GM12878 (cell line): ENCODE data around the gene PHLDB3. TPM values are rescaled to one million over a fixed set of nuclear protein-coding genes. Genes with fewer than 3 reads are reported as not detected.
A peak's percentile ranks its signal among the peaks of the same experiment; 100 is the strongest.

Experiments
- ATAC-seq: fragments of 200-7000 bp; cut with Tn5 transposase; 3 replicates; pipeline ENCODE4 v1.9.1; 2020; ENCODE audit warnings: mild to moderate bottlenecking, moderate library complexity
- BruUV-seq: library from RNA; stranded (reverse); fragments of 400-500 nt; replicated peaks from 2 replicates; lab custom pipeline; 2021; lab: Mats Ljungman, UMichigan
- CTCF ChIA-PET: fragments of 300-600 bp; sonication (Branson Sonifier 250); formaldehyde crosslinking; extraction: SDS; loops from one replicate; lab custom pipeline; 2021; ENCODE audit warnings: inconsistent platforms; lab: Yijun Ruan, JAX
- POLR2A ChIA-PET: fragments of 350-600 bp; formaldehyde crosslinking; extraction: SDS; loops from one replicate; lab custom pipeline; 2021; ENCODE audit warnings: inconsistent platforms; lab: Charles Lee
- RAD21 ChIA-PET: fragments of 300-600 bp; sonication (Branson Sonifier 250); formaldehyde crosslinking; loops from one replicate; lab custom pipeline; 2023; ENCODE audit warnings: antibody characterized with exemption; ENCODE audit not compliant: unreplicated experiment; lab: Charles Lee
- SMC1A ChIA-PET: fragments of 300-600 bp; sonication (Branson Sonifier 250); formaldehyde crosslinking; loops from one replicate; lab custom pipeline; 2023; ENCODE audit not compliant: unreplicated experiment, uncharacterized antibody; lab: Charles Lee
- DNase-seq: peaks from one replicate; pipeline ENCODE4 v3.0.0-alpha.2; 2011; ENCODE audit warnings: low read depth, low spot score
- FAIRE-seq: peaks from 3 replicates; lab custom pipeline; 2011; peaks lifted over from hg19 to GRCh38; lab: Jason Lieb, UNC
- H2AFZ ChIP-seq: 2 replicates; pipeline ENCODE4 v1.6.0; 2011; ENCODE audit warnings: low read depth, low read length, control low read depth; ENCODE audit not compliant: control insufficient read depth
- H3K27ac ChIP-seq: 2 replicates; pipeline ENCODE4 v1.5.1; 2011; ENCODE audit warnings: control low read depth; ENCODE audit not compliant: control insufficient read depth, insufficient read depth
- H3K27me3 ChIP-seq, 2 experiments: replicated peaks in 1 of 2; 2 replicates each; pipeline versions ENCODE4 v1.6.0 to v1.6.1; 2011; ENCODE audit warnings: low read length in 1 of 2; ENCODE audit not compliant: control insufficient read depth in 2 of 2, insufficient read depth in 2 of 2
- H3K36me3 ChIP-seq, 2 experiments: 2 replicates each; pipeline ENCODE4 v1.5.1; 2011; ENCODE audit warnings: low read length in 1 of 2; ENCODE audit not compliant: control insufficient read depth in 2 of 2, insufficient read depth in 2 of 2
- H3K4me1 ChIP-seq: 2 replicates; pipeline ENCODE4 v1.6.1; 2011; ENCODE audit warnings: mild to moderate bottlenecking, low read length, moderate library complexity, mixed read lengths; ENCODE audit not compliant: control insufficient read depth, insufficient read depth
- H3K4me2 ChIP-seq: 2 replicates; pipeline ENCODE4 v1.6.0; 2011; ENCODE audit warnings: control low read depth; ENCODE audit not compliant: control insufficient read depth, insufficient read depth
- H3K4me3 ChIP-seq: fragments of 200-600 bp; sonication (generic); 2 replicates; pipeline ENCODE4 v1.5.1; 2016
- H3K79me2 ChIP-seq: 2 replicates; pipeline ENCODE4 v1.6.0; 2011; ENCODE audit warnings: low read length; ENCODE audit not compliant: control insufficient read depth, insufficient read depth
- H3K9ac ChIP-seq: 2 replicates; pipeline ENCODE4 v1.8.0; 2011; ENCODE audit warnings: low read length, control low read depth, mixed read lengths; ENCODE audit not compliant: control insufficient read depth, insufficient read depth
- H3K9me3 ChIP-seq: replicated peaks from 3 replicates; pipeline ENCODE4 v1.5.1; 2011; ENCODE audit warnings: mild to moderate bottlenecking, low read length; ENCODE audit not compliant: control insufficient read depth, insufficient read depth
- H4K20me1 ChIP-seq: 2 replicates; pipeline ENCODE4 v1.6.0; 2011; ENCODE audit not compliant: control insufficient read depth, insufficient read depth
- CEBPB ChIP-seq, 2 experiments: fragments of 150-350 bp in 1 of 2; IDR thresholded peaks; 2 replicates each; pipeline ENCODE4 v1.6.1; 2012 to 2014; ENCODE audit warnings: low read depth in 2 of 2, low read length in 2 of 2, borderline replicate concordance in 1 of 2, inconsistent platforms in 1 of 2
- E2F8 ChIP-seq: fragments of 450-650 bp; IDR thresholded peaks from 2 replicates; pipeline ENCODE4 v1.6.1; 2018; ENCODE audit warnings: mild to moderate bottlenecking, low read depth, moderate library complexity; ENCODE audit not compliant: partially characterized antibody
- GABPA ChIP-seq: IDR thresholded peaks from 2 replicates; pipeline ENCODE4 v1.6.1; 2014; ENCODE audit warnings: antibody characterized with exemption, low read depth, mild to moderate bottlenecking, inconsistent platforms
- KDM1A ChIP-seq: fragments of 200-600 bp; sonication (generic); IDR thresholded peaks from 2 replicates; pipeline ENCODE4 v1.6.1; 2016; ENCODE audit warnings: borderline replicate concordance
- NKRF ChIP-seq: fragments of 450-650 bp; conservative IDR thresholded peaks from 2 replicates; pipeline ENCODE4 v1.6.1; 2017; ENCODE audit warnings: mild to moderate bottlenecking, moderate library complexity
- NRF1 ChIP-seq: conservative IDR thresholded peaks from 2 replicates; pipeline ENCODE4 v1.6.1; 2011; ENCODE audit warnings: mild to moderate bottlenecking, low read depth, low read length, improper control_type of control experiment
- POLR2A ChIP-seq: IDR thresholded peaks from 2 replicates; pipeline ENCODE4 v1.6.1; 2011; ENCODE audit warnings: low read depth, mild to moderate bottlenecking, low read length
- RBBP5 ChIP-seq: fragments of 200-600 bp; sonication (generic); conservative IDR thresholded peaks from 2 replicates; pipeline ENCODE4 v1.6.1; 2016
- ZNF24 ChIP-seq: fragments of 450-650 bp; IDR thresholded peaks from 2 replicates; pipeline ENCODE4 v1.6.1; 2017; ENCODE audit warnings: antibody characterized with exemption, mild to moderate bottlenecking
- ZNF687 ChIP-seq: fragments of 450-650 bp; IDR thresholded peaks from 2 replicates; pipeline ENCODE4 v1.6.1; 2017; ENCODE audit warnings: mild to moderate bottlenecking, moderate library complexity
- WGBS: methylation state at CpG from one replicate; pipeline ENCODE4 v1.1.6; 2016; ENCODE audit warnings: low lambda C conversion rate; ENCODE audit not compliant: insufficient replicate concordance, insufficient coverage; ENCODE audit errors: missing lambda C conversion rate; 5-methylcytosine and 5-hydroxymethylcytosine counted together
- in situ Hi-C: fragments of 300-500 bp; cut with MboI; formaldehyde crosslinking; loops from 9 replicates; pipeline ENCODE4 v1.14.3; 2018; ENCODE audit warnings: mixed read lengths
- intact Hi-C: fragments of 100-400 bp; cut with micrococcal nuclease; formaldehyde crosslinking; loops from one replicate; pipeline ENCODE4 v1.14.2; 2022; ENCODE audit not compliant: unreplicated experiment
- polyA plus RNA-seq, 11 experiments: library from polyadenylated mRNA; depleted of rRNA in 4 of 11; unstranded in 6 of 11; stranded (reverse) in 5 of 11; fragments of >200 nt; fragmentation: Nextera tagmentation in 4 of 11; fragmentation: Illumina TruSeq in 1 of 11; extraction: Ambion mirVana in 4 of 11; extraction: Trizol in 1 of 11; gene quantifications; 1 replicate in 1 of 11; 2 replicates in 10 of 11; pipeline versions ENCODE4 v1.2.1 to v1.2.3, GENCODE V29; 2011 to 2016; ENCODE audit warnings: inconsistent platforms in 2 of 11, missing spikeins in 2 of 11, low read depth in 1 of 11
- total RNA-seq, 4 experiments: library from RNA; depleted of rRNA in 3 of 4; stranded (reverse); fragments of >200 nt in 3 of 4; fragmentation: Illumina TruSeq in 1 of 4; extraction: Trizol in 1 of 4; gene quantifications; 2 replicates each; pipeline versions ENCODE4 v1.2.1 to v1.2.3, GENCODE V29; 2013 to 2021
- TF ChIP-seq, protein P1 (sequence below), 3 experiments: IDR thresholded peaks in 2 of 3; conservative IDR thresholded peaks in 1 of 3; 2 replicates each; pipeline ENCODE4 v1.5.1; 2011; ENCODE audit warnings: low read depth in 3 of 3, low read length in 3 of 3, mild to moderate bottlenecking in 3 of 3, control low read depth in 2 of 3, moderate library complexity in 2 of 3, inconsistent platforms in 1 of 3, mixed read lengths in 1 of 3; ENCODE audit not compliant: control insufficient read depth in 2 of 3, insufficient read depth in 1 of 3; ENCODE audit errors: extremely low read depth in 1 of 3

PHLDB3 gene
- total and polyA plus RNA-seq, 10 of the 15 experiments (the other 5 are each of a cell fraction or from before 2014, with no cell fraction given): 0.13 to 13.0 (median 5.5) TPM

DNA sequence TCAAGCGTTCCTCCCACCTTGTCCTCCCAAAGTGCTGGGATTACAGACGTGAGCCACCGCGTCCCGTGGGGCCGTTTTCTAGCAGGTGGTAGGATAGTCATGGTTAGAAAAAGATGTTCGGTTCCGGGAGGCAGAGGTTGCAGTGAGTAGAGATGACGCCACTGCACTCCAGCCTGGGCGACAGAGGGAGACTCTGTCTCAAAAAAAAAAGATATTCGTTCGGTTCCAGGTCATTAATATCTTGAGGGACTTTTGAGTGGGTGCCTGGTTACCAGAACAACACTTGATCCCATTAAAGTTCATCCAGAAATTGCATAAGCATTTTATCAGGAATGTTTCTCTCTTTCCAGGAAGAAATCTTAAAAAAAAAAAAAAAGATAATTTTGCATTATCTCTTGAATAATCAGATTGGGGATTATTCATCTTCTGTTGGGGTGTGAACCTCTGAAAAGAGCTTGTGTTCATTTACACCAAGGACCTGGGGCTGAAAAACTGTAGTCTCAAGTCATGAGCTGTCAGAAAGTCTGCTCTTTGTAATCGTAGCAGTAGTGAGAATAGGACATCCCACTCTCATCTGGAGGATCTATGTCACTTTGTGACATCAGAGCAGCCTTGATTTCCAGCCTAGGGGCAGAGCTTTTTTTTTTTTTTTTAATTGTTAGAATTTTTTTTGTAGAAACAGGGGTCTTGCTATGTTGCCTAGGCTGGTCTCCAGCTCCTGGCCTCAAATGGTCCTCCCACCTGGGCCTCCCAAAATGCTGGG is 23.5 kb upstream of the PHLDB3 start:
- H3K9ac ChIP-seq: no peak overlapping the region
- peak overlapping the region; percentile 28 for H3K4me2 ChIP-seq
- H3K4me1 ChIP-seq: peaks cover 11% of the 10 kb centered on the region
- intact Hi-C loops (no loop called here), in situ Hi-C loops (no loop called here)
- H3K79me2 ChIP-seq: peaks cover 12% of the 10 kb centered on the region
- H4K20me1 ChIP-seq: no peaks in the 10 kb centered on the region
- no peak overlapping the region for H3K4me3 ChIP-seq
- no TSS peak for BruUV-seq
- no peak overlapping the region for H2AFZ ChIP-seq
- no peaks in the 10 kb centered on the region for H3K9me3 ChIP-seq
- H3K27me3 ChIP-seq: no peaks in the 10 kb centered on the region
- DNase-seq: no peak
- H3K27ac ChIP-seq: no peak overlapping the region
- no peaks in the 10 kb centered on the region for H3K36me3 ChIP-seq
- no peak for ATAC-seq
- no peak for FAIRE-seq
- ChIA-PET RAD21 (interaction anchor here (0.6 to 3.5 kb wide), 9 partner anchors 8 to 257 kb away, joined by 3 to 23 read pairs (median 4); partner anchors contain the start of genes IRGQ and ZNF576), CTCF (interaction anchor here (0.7 to 4.8 kb wide), 6 partner anchors 8 to 124 kb away, joined by 3 to 37 read pairs (median 6); partner anchors contain the start of genes IRGQ and ZNF576), SMC1A (interaction anchor here (0.6 to 1.6 kb wide), 6 partner anchors 9 to 81 kb away, joined by 3 to 9 read pairs (median 4); no protein-coding TSS in a partner anchor), POLR2A (interaction anchor here (0.6 to 1.2 kb wide), 8 partner anchors 21 to 301 kb away, joined by 3 to 10 read pairs (median 5); partner anchors contain the start of gene PHLDB3)
- 80% methylated on average over 13 of the region's 13 CpGs for WGBS
- TF ChIP-seq E2F8 (no peak), GABPA (no peak), NRF1 (no peak), RBBP5 (no peak), ZNF687 (no peak), KDM1A (no peak), POLR2A (no peak), ZNF24 (no peak), NKRF (no peak), CEBPB (IDR thresholded peaks at IDR 0.05; ENCODE audit: borderline replicate concordance in 1 of 2, low read depth in 2 of 2, low read length in 2 of 2) (no peak)
- TF ChIP-seq, protein P1, sequence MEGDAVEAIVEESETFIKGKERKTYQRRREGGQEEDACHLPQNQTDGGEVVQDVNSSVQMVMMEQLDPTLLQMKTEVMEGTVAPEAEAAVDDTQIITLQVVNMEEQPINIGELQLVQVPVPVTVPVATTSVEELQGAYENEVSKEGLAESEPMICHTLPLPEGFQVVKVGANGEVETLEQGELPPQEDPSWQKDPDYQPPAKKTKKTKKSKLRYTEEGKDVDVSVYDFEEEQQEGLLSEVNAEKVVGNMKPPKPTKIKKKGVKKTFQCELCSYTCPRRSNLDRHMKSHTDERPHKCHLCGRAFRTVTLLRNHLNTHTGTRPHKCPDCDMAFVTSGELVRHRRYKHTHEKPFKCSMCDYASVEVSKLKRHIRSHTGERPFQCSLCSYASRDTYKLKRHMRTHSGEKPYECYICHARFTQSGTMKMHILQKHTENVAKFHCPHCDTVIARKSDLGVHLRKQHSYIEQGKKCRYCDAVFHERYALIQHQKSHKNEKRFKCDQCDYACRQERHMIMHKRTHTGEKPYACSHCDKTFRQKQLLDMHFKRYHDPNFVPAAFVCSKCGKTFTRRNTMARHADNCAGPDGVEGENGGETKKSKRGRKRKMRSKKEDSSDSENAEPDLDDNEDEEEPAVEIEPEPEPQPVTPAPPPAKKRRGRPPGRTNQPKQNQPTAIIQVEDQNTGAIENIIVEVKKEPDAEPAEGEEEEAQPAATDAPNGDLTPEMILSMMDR (IDR thresholded peaks at IDR 0.05 in 2 of 3, conservative IDR thresholded peaks at IDR 0.05 in 1 of 3; ENCODE audit: control insufficient read depth in 2 of 3, extremely low read depth in 1 of 3, insufficient read depth in 1 of 3, low read depth in 3 of 3, low read length in 3 of 3): no peak
